GOT3 (cell line): Measurements from ENCODE around the gene BCL2L11.
"Not testable (repeated sequence)": the region's sequence is repeated elsewhere in the genome, so short reads cannot be mapped to it uniquely, and the experiment has no call there.

ENCODE experiments used
- DNase-seq: peaks from one replicate; lab custom pipeline; 2025; ENCODE audit warnings: mixed read lengths; lab: John Stamatoyannopoulos, UW

Gene BCL2L11, protein sequence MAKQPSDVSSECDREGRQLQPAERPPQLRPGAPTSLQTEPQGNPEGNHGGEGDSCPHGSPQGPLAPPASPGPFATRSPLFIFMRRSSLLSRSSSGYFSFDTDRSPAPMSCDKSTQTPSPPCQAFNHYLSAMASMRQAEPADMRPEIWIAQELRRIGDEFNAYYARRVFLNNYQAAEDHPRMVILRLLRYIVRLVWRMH

DNA sequence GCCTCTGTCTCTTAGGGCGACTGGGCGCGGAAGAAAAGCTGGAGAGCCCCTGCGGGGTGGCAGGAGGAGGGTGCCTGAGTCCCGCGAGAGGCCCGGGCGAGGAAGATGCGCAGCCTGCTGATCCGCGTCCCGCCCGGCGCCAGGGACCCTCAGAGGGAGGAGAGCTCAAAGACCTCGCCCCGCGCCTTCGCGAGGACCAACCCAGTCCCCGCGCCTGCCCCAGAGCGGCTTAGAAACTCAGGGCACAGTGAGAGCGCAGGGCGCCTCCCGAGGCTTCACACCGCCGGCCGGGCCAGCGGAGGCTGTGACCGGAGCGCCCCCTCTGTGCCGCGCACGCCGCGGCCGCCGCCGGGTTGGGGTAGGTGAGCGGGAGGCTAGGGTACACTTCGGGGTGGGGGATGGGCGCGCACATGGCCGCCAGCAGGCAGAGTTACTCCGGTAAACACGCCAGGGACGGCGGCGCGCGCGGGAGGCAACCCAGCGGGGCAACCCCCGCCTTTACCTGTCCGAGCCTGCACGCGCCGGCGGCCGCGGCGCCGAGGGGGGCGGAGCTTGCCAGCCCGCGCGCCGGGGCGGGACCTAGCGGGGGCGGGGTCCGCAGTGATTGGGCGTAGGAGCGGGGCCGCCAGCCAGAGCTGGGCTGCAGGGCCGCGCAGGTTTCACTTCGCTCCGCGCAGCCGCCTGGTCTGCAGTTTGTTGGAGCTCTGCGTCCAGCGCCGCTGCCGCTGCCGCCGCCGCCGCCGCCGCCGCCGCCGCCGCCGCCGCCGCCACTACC, at the start of gene BCL2L11:
Gene BCL2L11 (plus strand): TSS at position 662 of the 775 bp plus-strand sequence. CDS start 2,832 bp downstream, outside the sequence.
- DNase-seq: peak; percentile 57

DNA sequence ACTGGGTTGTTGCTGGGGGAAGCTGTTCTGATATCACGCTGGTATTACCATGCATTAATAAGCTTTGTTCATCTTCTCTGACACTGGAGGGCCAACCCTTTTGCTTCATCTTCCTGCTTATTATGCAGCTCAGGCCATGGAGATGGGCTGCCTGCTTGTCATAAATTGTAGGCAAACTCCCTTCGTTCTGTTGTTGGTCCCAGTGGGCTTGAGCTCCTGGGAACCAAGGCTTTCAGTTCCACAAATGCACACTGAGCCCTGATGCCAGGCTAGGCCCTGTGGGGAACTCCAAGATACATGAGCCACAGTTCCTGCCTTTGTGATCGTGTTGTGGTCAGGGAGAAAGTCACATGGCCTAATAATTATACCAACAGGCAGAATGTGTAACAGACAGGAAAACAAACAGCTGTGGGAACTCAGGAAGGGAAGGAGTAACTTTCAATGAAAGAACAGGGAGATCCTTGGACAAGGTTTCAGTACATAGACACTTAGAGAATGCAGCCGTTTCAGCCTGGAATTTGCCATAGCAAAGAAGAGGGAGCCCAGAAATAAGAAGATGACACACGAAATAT, 49.0 kb upstream of the BCL2L11 start:
- DNase-seq: no peak

DNA sequence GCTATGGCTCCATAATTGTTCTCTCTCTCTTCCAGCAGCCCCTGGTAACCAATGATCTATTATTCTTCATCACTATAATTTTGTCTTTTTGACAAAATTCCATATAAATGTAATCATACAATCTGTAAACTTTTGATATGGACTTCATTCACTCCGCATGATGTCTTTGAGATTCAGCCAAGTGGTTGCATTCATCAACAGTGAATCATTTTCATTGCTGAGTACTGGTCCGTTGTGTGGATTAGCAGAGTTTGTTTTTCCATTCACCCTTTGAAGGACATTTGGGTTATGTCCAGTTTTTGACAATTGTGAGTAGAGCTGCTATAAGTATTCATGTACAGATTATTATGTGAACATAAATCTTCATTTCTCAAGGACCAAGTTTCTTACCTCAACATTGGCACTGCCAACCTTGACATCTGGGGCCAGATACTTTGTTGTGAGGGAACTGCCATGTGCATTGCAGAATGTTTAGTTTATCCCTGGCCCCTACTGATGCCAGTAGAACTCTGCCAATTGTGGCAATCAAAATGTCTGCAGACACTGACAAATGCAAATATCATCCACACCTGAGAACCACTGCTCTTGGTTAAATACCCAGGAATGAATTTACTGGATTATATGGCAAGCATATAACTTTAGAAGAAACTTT, 48.4 kb upstream of the BCL2L11 start:
- no peak for DNase-seq

GRCh38 chr2:111082659-111083058, 38.1 kb upstream of the BCL2L11 start:
- DNase-seq: not testable (repeated sequence)

- DNase-seq: no peak
Observed at GRCh38 chr2:111091811-111092211, 28.9 kb upstream of the BCL2L11 start.

GRCh38 chr2:111094691-111095090, 26.0 kb upstream of the BCL2L11 start:
- no peak for DNase-seq

- DNase-seq: no peak
Observed at GRCh38 chr2:111095434-111095833, 25.3 kb upstream of the BCL2L11 start.

GRCh38 chr2:111099402-111099801, 21.3 kb upstream of the BCL2L11 start:
- DNase-seq: no peak

- DNase-seq: no peak
Observed at GRCh38 chr2:111100087-111100764, 20.5 kb upstream of the BCL2L11 start.

DNA sequence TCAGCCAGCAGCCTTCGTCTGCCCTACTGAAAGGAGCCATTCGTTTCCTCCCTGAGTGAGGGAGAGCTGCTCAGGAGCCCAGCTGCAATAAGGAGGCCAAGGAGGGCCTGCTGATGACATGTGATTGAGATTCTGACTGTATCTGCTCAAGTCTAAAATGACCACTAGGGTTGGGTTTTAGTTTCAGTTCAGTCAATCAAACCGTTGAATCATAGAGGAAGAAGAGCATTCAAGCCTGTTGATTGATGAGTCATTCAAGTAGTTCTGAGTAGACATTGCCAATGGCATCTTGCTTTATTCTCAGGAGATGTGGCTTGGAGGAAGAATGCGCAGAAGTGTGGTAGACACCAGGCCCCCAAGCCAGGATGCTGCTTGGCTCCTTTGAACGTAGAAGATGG, 19.9 kb upstream of the BCL2L11 start:
- DNase-seq: no peak

GRCh38 chr2:111101592-111101991, 19.1 kb upstream of the BCL2L11 start:
- no peak for DNase-seq

GRCh38 chr2:111102216-111102615, 18.5 kb upstream of the BCL2L11 start:
- no peak for DNase-seq

DNA sequence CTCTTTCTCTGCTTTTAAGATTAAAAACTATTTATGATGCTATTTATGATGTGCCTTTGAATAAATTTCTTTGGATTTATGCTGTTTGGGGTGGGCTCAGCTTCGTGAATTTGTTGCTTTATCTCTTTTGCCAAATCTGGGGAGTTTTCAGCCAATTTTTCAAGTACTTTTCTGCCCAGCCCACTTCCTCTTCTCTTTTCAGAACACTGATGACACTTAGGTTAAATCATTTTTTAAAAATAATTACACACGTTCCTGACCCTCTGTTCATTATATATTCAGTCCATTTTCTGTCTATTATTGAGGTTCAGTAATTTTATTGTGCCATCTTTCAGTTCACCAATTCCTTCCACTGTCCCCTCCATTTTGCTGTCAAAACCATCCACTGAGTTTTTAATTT, 14.8 kb upstream of the BCL2L11 start:
- DNase-seq: no peak

GRCh38 chr2:111106706-111107105, 14.0 kb upstream of the BCL2L11 start:
- no peak for DNase-seq

GRCh38 chr2:111108745-111109271, 11.9 kb upstream of the BCL2L11 start:
- DNase-seq: no peak

DNA sequence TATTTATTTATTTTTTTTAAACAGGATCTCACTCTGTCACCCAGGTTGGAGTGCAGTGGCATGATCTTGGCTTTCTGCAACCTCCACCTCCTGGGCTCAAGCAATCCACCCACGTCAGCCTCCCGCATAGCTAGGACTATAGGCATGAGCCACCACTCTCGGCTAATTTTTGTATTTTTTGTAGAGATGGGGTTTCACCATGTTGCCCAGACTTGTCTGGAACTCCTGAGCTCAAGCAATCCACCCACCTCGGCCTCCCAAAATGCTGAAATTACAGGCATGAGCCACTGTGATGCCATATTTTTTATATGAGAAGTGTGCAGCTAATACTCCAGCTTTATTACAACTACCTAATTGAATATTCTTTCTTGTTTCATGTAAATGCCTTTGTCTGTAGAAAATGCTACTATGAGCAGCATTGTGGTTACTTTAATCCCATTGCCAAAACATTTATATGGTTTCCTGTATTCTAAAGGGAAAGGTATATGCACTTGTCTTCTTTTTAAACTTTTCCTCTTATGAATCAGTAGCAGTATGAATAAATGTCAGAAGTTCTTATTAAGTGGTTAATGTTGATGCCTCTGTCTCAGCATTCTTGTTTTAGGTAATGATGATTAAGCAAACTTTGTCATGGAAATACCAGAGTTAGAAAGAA, 9.5 kb upstream of the BCL2L11 start:
- DNase-seq: no peak

DNA sequence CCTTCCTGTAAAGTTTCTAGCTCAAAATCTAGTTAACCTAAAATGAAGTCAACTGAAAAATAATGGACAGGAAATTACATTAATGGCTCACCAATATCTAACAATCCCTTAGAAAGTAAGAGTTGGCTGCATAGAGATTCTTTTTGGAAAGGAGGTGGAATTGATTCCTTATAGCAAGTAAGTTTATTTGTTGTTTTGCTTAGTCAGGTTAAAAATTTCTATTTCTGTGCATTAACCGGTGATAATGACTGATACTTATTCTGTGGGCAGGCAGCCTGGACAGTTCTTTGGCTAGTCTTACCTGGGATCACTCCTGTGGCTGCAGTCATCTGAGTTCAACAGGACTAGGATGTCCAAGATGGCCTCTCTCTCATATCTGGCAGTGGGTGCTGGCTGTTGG, 6.9 kb upstream of the BCL2L11 start:
- DNase-seq: no peak

GRCh38 chr2:111116011-111116746, 4.5 kb upstream of the BCL2L11 start:
- no peak for DNase-seq

- DNase-seq: no peak
Observed at GRCh38 chr2:111116843-111117597, 3.7 kb upstream of the BCL2L11 start.
